Activated CD4-positive, alpha-beta memory T cell treated with anti-CD3 and anti-CD28 coated beads, Interleukin-2, amount 10 ng/mL, durations not matched to agents 7 days and 5 days (primary cell): ENCODE data around the gene TEAD4. TPM values are rescaled to one million over a fixed set of nuclear protein-coding genes. Genes with fewer than 3 reads are reported as not detected.

Source experiments
- CTCF ChIA-PET: fragments of 350-600 bp; sonication (Branson Sonifier 250); formaldehyde crosslinking; loops from one replicate; lab custom pipeline; 2021; ENCODE audit warnings: antibody characterized with exemption, inconsistent platforms; lab: Charles Lee
- POLR2A ChIA-PET: fragments of 350-600 bp; sonication (Branson Sonifier 250); formaldehyde crosslinking; loops from one replicate; lab custom pipeline; 2021; ENCODE audit warnings: antibody characterized with exemption; lab: Charles Lee
- DNase-seq: peaks from one replicate; pipeline ENCODE4 v3.0.0-alpha.2; 2020
- H3K27ac Mint-ChIP-seq: one replicate; pipeline ENCODE4 v1.8.0; 2021; ENCODE audit warnings: mild to moderate bottlenecking, mixed read lengths
- H3K27me3 Mint-ChIP-seq: one replicate; pipeline ENCODE4 v1.8.0; 2021; ENCODE audit warnings: mixed read lengths
- H3K36me3 Mint-ChIP-seq: one replicate; pipeline ENCODE4 v1.8.0; 2021; ENCODE audit warnings: low read depth, mixed read lengths
- H3K4me1 Mint-ChIP-seq: one replicate; pipeline ENCODE4 v1.8.0; 2021; ENCODE audit warnings: mixed read lengths
- H3K4me3 Mint-ChIP-seq: one replicate; pipeline ENCODE4 v1.8.0; 2021; ENCODE audit warnings: mild to moderate bottlenecking, mixed read lengths
- H3K9me3 Mint-ChIP-seq: one replicate; pipeline ENCODE4 v1.8.0; 2021; ENCODE audit warnings: mixed read lengths
- total RNA-seq, 2 experiments: library from RNA; stranded (reverse); gene quantifications; one replicate each; pipeline ENCODE4 v1.2.3, GENCODE V29; 2021

TEAD4 gene
- total RNA-seq, 2 experiments from 2014 or later: 0.68 to 0.83 TPM

DNA sequence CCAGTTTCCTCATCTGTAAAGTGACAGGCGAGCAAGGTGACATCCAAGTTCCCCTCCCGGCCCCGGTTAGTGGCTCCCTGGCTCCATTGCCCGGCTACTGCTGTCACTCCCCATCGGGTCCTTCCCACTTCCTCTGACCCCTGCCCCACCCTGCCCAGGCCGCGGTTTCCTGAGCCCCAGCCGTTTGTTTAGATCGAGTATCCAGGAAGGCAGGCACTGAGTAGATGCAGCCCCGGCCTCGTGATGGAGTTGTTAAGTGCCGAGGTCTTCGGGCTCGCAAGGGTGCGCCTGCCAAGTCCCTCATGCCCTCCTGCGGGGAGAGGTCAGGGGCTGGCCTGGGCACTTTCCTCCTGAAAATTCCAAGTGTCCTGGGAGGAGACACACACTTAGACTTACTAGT is 55.4 kb downstream of the TEAD4 start:
- POLR2A ChIA-PET: no interaction called here
- Mint-ChIP-seq H3K27me3 (no peaks in the 10 kb centered on the region), H3K4me3 (no peak overlapping the region), H3K36me3 (no peaks in the 10 kb centered on the region), H3K9me3 (no peaks in the 10 kb centered on the region), H3K27ac (no peak overlapping the region), H3K4me1 (peaks cover 7% of the 10 kb centered on the region)
- CTCF ChIA-PET: no interaction called here
- DNase-seq: no peak

- Mint-ChIP-seq H3K4me3 (no peak overlapping the region), H3K9me3 (no peaks in the 10 kb centered on the region), H3K27ac (no peak overlapping the region), H3K27me3 (no peaks in the 10 kb centered on the region), H3K4me1 (peaks cover 7% of the 10 kb centered on the region), H3K36me3 (no peaks in the 10 kb centered on the region)
- DNase-seq: no peak
- CTCF ChIA-PET: no interaction called here
- POLR2A ChIA-PET: no interaction called here
These were observed 56.2 kb downstream of the TEAD4 start for GRCh38 chr12:3015356-3015755.

DNA sequence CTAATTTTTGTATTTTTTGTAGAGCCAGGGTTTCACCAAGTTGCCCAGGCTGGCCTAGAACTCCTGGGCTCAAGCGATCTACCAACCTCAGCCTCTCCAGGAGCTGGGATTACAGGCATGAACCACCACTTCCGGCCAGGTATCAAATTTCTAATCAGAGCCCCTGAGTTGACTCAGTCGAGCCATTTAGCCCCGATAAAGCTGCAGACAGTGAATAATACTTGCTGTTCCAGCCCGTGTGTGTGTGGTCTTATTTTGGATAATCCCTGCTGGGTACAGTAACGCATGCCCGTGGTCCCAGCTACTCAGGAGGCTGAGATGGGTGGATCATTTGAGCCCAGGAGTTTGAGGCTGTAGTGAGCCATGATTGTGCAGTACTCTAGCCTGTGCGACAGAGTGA is 57.0 kb downstream of the TEAD4 start:
- Mint-ChIP-seq H3K9me3 (no peaks in the 10 kb centered on the region), H3K36me3 (no peaks in the 10 kb centered on the region), H3K4me3 (no peak overlapping the region), H3K4me1 (peaks cover 7% of the 10 kb centered on the region), H3K27ac (no peak overlapping the region), H3K27me3 (no peaks in the 10 kb centered on the region)
- ChIA-PET POLR2A (no interaction called here), CTCF (no interaction called here)
- no peak for DNase-seq

GRCh38 chr12:3017281-3017680 is 58.1 kb downstream of the TEAD4 start:
- Mint-ChIP-seq H3K27ac (no peak overlapping the region), H3K4me1 (peaks cover 7% of the 10 kb centered on the region), H3K4me3 (no peak overlapping the region), H3K9me3 (no peaks in the 10 kb centered on the region), H3K36me3 (no peaks in the 10 kb centered on the region), H3K27me3 (no peaks in the 10 kb centered on the region)
- DNase-seq: no peak
- POLR2A ChIA-PET: no interaction called here
- CTCF ChIA-PET: no interaction called here

DNA sequence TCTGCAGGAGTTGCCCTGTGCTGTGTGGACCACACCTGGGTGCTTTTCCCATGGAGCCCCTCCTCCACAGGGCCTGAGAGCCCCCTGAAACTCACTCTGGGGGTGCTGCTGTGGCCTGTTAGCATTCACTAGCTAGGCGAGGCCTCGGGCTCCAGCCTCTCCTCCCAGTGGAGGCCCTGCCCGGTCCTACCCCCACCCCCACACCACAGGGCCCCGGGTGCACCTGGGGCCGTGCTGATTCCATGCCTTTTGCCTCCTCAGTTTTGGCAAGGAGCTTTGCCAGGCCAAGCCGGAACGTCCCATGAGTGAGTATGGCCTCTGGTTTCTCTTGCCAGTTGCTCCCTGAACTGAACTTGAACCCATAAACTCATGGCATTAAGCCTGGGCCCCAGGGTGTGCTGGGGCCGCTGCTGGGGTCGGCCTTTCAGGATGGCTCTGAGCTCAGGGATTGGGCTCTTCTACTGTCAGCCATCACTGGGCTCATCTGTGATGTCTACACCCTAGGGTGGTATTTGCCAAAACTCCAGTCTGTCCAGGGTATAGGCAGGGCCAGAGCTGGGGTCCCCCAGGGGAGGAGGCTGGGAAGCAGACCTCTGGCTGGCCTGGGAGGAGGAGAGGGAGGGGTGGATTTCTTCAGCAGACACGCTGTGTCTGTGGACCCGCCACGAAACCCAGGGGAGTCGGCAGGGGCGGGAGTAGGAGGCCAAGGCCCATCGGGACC is 59.2 kb downstream of the TEAD4 start:
- ChIA-PET CTCF (no interaction called here), POLR2A (no interaction called here)
- H3K27me3 Mint-ChIP-seq: no peaks in the 10 kb centered on the region
- no peak overlapping the region for H3K27ac Mint-ChIP-seq
- H3K9me3 Mint-ChIP-seq: no peaks in the 10 kb centered on the region
- H3K36me3 Mint-ChIP-seq: no peaks in the 10 kb centered on the region
- DNase-seq: no peak
- peaks cover 7% of the 10 kb centered on the region for H3K4me1 Mint-ChIP-seq
- H3K4me3 Mint-ChIP-seq: no peak overlapping the region

- Mint-ChIP-seq H3K27ac (no peak overlapping the region), H3K36me3 (no peaks in the 10 kb centered on the region), H3K27me3 (no peaks in the 10 kb centered on the region), H3K4me3 (no peak overlapping the region), H3K9me3 (no peaks in the 10 kb centered on the region), H3K4me1 (peaks cover 7% of the 10 kb centered on the region)
- POLR2A ChIA-PET: no interaction called here
- CTCF ChIA-PET: no interaction called here
- DNase-seq: no peak
These were observed 59.9 kb downstream of the TEAD4 start for GRCh38 chr12:3019005-3019680.

- Mint-ChIP-seq H3K4me3 (no peak overlapping the region), H3K9me3 (no peaks in the 10 kb centered on the region), H3K36me3 (no peaks in the 10 kb centered on the region), H3K27ac (no peak overlapping the region), H3K4me1 (no peaks in the 10 kb centered on the region), H3K27me3 (no peaks in the 10 kb centered on the region)
- no peak for DNase-seq
- POLR2A ChIA-PET: no interaction called here
- CTCF ChIA-PET: no interaction called here
These were observed 61.2 kb downstream of the TEAD4 start for GRCh38 chr12:3020399-3020798.

DNA sequence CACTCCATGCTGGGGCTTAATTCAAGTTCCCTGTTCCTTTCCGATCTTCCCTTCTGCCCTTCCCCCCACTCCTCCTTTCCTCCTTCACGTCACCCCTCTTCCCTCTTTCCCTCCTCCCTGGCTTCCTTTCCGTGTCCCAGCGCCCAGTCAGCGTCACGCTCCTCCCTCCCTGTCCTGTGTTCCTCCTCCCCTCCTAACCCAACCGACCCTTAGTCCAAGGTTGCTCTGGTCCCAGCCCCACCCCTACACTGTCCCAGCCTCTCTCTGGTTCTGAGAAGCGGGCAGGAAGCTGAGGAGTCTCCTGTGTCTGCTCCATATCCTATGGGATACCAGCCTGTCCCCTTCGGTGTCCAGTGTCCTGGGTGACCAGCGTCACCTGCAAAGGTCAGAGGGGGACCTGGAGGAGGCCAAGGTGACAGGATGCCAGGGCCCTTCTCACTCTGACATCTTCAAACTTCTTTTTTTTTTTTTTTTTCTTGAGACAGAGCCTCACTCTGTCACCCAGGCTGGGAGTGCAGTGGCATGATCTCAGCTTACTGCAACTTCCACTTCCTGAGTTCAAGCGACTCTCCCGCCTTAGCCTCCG is 61.7 kb downstream of the TEAD4 start:
- no peaks in the 10 kb centered on the region for H3K36me3 Mint-ChIP-seq
- no peaks in the 10 kb centered on the region for H3K9me3 Mint-ChIP-seq
- no peak overlapping the region for H3K27ac Mint-ChIP-seq
- POLR2A ChIA-PET: no interaction called here
- CTCF ChIA-PET: no interaction called here
- H3K27me3 Mint-ChIP-seq: no peaks in the 10 kb centered on the region
- H3K4me1 Mint-ChIP-seq: no peaks in the 10 kb centered on the region
- no peak overlapping the region for H3K4me3 Mint-ChIP-seq
- no peak for DNase-seq

DNA sequence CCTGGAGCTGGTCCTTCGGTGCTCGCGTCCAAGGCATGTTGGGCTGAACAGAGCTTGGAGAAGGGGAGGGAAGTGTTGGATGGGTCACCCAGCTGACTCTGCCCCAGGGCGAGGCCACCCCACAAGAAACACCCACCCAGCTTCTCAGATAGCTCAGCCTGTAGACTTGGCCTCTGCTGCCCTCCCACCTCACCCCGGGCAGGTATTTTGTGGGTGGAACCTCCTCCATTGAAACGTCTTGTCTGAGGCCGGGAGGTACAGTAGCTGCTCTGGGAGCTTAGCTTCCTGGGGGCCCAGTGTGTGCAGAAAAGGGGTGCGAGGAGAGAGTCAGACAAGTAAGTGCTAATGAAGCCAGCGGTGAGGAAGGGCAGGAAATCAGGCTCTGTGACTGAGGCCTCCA is 63.2 kb downstream of the TEAD4 start:
- H3K4me3 Mint-ChIP-seq: no peak overlapping the region
- H3K27ac Mint-ChIP-seq: no peak overlapping the region
- H3K36me3 Mint-ChIP-seq: no peaks in the 10 kb centered on the region
- H3K27me3 Mint-ChIP-seq: no peaks in the 10 kb centered on the region
- ChIA-PET POLR2A (no interaction called here), CTCF (interaction anchor here (0.5 to 1.1 kb wide), 3 partner anchors 12 to 206 kb away, joined by 3 to 4 read pairs (median 3); no protein-coding TSS in a partner anchor)
- H3K9me3 Mint-ChIP-seq: no peaks in the 10 kb centered on the region
- H3K4me1 Mint-ChIP-seq: no peaks in the 10 kb centered on the region
- no peak for DNase-seq

DNA sequence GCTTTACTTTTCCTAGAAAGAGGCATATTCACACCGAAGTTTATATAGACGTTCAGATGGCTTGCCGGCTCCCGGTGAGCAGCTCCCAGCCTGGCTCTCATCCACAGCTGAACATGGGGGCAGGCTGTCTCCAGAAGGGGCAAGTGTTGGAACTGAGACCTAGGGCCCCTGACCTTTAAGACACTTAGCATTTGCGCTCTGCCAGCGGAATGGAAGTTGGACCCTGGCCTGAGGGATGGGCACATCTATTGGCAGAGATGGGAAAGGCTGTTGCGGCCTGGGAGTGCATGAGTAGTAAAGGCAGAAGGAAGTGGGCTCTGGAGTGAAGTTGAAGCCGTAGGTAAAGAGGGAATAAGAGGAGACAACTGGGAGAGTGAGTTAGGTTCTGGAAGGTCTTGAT is 63.8 kb downstream of the TEAD4 start:
- no peaks in the 10 kb centered on the region for H3K4me1 Mint-ChIP-seq
- H3K27ac Mint-ChIP-seq: no peak overlapping the region
- no peaks in the 10 kb centered on the region for H3K9me3 Mint-ChIP-seq
- no peaks in the 10 kb centered on the region for H3K36me3 Mint-ChIP-seq
- ChIA-PET POLR2A (no interaction called here), CTCF (interaction anchor here (1.1 kb wide), 1 partner anchor 35 kb away, joined by 3 read pairs; no protein-coding TSS in a partner anchor)
- H3K27me3 Mint-ChIP-seq: no peaks in the 10 kb centered on the region
- H3K4me3 Mint-ChIP-seq: no peak overlapping the region
- no peak for DNase-seq

DNA sequence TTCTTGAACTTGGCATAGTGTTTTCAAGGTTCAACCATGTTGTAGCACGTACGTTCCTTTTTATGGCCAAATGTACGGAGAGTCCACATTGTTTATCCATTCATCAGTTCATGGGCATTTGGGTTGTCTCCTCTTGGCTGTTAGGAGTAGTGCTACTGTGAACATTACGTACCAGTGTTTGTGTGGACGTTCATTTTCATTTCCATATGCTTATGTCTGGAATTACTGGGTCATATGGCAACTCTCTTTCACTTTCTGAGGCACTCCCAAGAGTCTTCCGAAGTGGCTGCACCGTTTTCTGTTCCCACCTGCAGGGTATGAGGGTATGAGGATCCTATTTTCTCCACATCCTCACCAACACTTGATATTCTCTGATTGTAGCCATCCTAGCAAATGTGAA is 68.9 kb downstream of the TEAD4 start:
- ChIA-PET POLR2A (no interaction called here), CTCF (no interaction called here)
- H3K9me3 Mint-ChIP-seq: no peaks in the 10 kb centered on the region
- no peak for DNase-seq
- H3K4me3 Mint-ChIP-seq: no peak overlapping the region
- H3K27me3 Mint-ChIP-seq: no peaks in the 10 kb centered on the region
- no peaks in the 10 kb centered on the region for H3K4me1 Mint-ChIP-seq
- no peaks in the 10 kb centered on the region for H3K36me3 Mint-ChIP-seq
- H3K27ac Mint-ChIP-seq: no peak overlapping the region

GRCh38 chr12:3030821-3031429 is 71.7 kb downstream of the TEAD4 start:
- DNase-seq: no peak
- no peaks in the 10 kb centered on the region for H3K36me3 Mint-ChIP-seq
- no peaks in the 10 kb centered on the region for H3K4me1 Mint-ChIP-seq
- H3K4me3 Mint-ChIP-seq: no peak overlapping the region
- no peaks in the 10 kb centered on the region for H3K27me3 Mint-ChIP-seq
- no peaks in the 10 kb centered on the region for H3K9me3 Mint-ChIP-seq
- POLR2A ChIA-PET: no interaction called here
- H3K27ac Mint-ChIP-seq: no peak overlapping the region
- CTCF ChIA-PET: no interaction called here

GRCh38 chr12:3032161-3032560 is 73.0 kb downstream of the TEAD4 start:
- H3K4me1 Mint-ChIP-seq: no peaks in the 10 kb centered on the region
- POLR2A ChIA-PET: no interaction called here
- no peaks in the 10 kb centered on the region for H3K27me3 Mint-ChIP-seq
- H3K9me3 Mint-ChIP-seq: no peaks in the 10 kb centered on the region
- no peak overlapping the region for H3K4me3 Mint-ChIP-seq
- H3K27ac Mint-ChIP-seq: no peak overlapping the region
- no peaks in the 10 kb centered on the region for H3K36me3 Mint-ChIP-seq
- CTCF ChIA-PET: no interaction called here
- no peak for DNase-seq
